MM.1S (cell line): ENCODE measurements around the gene WDFY3.
"Not testable (repeated sequence)": the region's sequence is repeated elsewhere in the genome, so short reads cannot be mapped to it uniquely, and the experiment has no call there.

ENCODE experiments used
- EZH2 ChIP-seq: fragments of 300-600 bp; sonication (generic); optimal IDR thresholded peaks from 2 replicates; pipeline ENCODE3; 2017; ENCODE audit warnings: low read depth, mild to moderate bottlenecking, antibody characterized with exemption, low read length, mixed read lengths
- TF ChIP-seq, protein P1 (sequence below): fragments of 300-600 bp; sonication (generic); IDR thresholded peaks from 2 replicates; pipeline ENCODE4 v1.5.1; 2016; ENCODE audit warnings: antibody characterized with exemption, low read length, mixed read lengths

DNA sequence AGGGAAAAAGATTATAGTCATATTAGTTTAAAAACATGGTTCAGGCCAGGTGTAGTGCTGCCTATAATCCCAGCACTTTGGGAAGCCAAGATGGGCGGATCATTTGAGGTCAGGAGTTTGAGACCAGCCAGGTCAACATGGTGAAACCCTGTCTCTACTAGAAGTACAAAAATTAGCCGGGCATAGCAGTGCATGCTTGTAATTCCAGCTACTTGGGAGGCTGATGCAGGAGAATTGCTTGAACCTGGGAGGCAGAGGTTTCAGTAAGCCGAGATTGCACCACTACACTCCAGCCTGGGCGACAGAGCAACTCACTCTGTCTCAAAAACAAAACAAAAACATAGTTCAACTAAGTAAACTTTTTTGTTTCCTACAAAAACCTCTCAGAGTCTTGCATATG lies 283.8 kb downstream of the WDFY3 start:
- TF ChIP-seq, protein P1, sequence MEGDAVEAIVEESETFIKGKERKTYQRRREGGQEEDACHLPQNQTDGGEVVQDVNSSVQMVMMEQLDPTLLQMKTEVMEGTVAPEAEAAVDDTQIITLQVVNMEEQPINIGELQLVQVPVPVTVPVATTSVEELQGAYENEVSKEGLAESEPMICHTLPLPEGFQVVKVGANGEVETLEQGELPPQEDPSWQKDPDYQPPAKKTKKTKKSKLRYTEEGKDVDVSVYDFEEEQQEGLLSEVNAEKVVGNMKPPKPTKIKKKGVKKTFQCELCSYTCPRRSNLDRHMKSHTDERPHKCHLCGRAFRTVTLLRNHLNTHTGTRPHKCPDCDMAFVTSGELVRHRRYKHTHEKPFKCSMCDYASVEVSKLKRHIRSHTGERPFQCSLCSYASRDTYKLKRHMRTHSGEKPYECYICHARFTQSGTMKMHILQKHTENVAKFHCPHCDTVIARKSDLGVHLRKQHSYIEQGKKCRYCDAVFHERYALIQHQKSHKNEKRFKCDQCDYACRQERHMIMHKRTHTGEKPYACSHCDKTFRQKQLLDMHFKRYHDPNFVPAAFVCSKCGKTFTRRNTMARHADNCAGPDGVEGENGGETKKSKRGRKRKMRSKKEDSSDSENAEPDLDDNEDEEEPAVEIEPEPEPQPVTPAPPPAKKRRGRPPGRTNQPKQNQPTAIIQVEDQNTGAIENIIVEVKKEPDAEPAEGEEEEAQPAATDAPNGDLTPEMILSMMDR, result not testable (repeated sequence)
- TF ChIP-seq EZH2, result not testable (repeated sequence)
